GM18507 (cell line): ENCODE results near the gene PLAGL1.
"Not testable (repeated sequence)": the region's sequence is repeated elsewhere in the genome, so short reads cannot be mapped to it uniquely, and the experiment has no call there.

Experiments
- DNase-seq: peaks from one replicate; pipeline ENCODE4 v3.0.0; 2011; ENCODE audit warnings: low read depth; ENCODE audit not compliant: insufficient read length; ENCODE audit errors: extremely low spot score
- FAIRE-seq: peaks from 2 replicates; lab custom pipeline; 2011; peaks lifted over from hg19 to GRCh38; lab: Jason Lieb, UNC

Gene PLAGL1

DNA sequence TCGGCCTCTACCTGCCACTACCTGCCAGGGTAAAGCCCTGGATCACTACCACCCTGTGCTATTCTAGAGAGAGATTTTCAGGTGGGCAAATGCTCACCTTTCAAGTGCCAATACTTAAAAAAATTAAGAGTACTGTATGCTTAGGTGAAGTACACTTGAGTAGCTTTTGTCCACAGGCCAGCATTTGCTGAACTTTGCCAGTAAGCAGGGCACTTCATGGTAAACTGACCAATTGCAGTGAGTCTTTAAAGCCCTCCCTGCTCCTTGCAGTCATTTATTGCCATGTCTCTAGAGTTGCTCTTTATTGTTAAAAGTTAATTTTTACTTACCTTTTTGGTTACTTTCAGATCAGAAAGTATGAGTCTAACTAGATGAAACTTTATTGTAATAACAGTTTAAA is 58.5 kb downstream of the PLAGL1 start:
- FAIRE-seq: no peak
- no peak for DNase-seq

DNA sequence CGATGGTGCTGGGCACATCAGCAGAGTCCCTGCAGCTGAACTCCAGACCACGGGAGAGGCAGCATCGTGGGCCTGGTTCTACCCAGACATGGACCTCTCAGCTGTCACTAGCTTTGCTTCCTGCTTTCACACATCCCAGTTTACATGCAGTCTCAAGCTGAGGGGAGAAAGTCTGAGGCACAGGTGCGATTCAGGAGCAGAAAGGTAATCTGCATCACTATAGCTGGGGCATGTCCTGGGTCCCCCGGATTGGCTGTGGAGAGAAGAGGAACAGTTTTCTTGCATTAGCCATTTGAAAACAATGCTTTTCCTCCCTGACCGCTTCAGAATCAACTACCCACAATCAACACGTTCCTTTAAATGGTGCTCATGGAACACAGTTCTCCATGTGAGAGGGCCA is 59.9 kb downstream of the PLAGL1 start:
- DNase-seq (no peak), FAIRE-seq (no peak)

DNA sequence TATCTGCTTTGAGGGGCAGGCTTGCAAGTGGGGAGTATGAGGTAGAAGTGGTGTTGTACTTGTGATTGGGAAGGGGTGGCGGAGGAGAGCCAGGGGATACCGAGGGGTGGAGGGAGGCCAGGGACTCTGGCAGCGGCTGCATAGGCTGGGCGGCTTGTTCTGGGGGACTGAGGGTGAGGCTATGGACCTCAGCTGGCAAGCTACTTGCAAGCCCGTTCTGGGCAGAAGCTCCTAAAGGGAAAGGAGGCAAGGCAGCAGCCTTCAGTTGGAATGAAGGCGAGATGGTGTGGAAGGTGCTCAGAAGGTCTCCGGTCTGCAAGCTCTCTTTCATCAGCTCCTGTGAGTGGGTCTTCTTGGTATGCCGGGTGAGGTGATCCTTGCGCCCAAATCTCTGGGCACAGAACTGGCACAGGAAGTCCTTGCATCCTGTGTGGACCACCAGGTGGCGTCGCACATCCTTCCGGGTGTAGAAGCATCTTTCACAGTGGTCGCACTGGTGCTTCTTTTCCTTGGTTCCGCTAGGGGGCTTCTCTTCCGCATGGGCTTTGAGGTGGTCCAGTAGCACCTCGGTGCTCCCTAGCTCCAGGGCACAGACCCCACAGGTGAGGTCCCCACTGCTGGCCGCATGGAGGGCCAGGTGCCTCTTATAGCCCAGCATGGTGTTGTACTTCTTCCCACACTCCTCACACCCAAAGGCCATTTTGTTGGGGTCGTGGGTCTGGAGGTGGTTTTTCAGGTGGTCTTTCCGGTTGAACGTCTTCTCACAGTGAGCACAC is 66.0 kb downstream of the PLAGL1 start:
- peak; percentile 73 for FAIRE-seq
- DNase-seq: peak; percentile 20

DNA sequence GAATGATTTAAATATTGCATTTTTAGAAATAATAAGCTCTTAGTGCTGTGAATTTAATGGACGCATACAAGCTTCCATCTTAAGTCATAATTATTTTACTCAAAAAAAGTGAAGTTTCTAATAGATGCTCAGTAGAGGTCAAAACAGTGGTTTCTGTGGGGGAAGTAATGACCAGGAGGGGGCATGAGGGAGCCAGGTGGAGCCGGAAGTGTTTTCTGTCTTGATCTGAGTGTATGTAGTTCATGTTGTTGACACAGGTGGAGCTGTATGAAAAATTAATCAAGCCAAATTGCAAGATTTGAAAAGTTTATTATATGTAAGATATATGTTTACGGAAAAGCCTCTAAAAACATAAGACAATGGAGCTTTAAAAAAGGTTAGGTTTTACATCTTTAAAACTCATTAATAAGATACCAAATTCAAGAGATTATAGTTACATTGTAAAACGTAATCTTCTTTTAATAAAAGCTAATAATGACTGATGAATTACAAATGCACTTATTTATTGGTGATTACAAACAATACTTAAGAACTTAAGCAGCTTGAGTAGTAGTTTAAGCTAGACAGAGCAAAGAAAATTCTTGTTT is 68.0 kb downstream of the PLAGL1 start:
- FAIRE-seq: peak; percentile 87
- DNase-seq: peak; percentile 64

DNA sequence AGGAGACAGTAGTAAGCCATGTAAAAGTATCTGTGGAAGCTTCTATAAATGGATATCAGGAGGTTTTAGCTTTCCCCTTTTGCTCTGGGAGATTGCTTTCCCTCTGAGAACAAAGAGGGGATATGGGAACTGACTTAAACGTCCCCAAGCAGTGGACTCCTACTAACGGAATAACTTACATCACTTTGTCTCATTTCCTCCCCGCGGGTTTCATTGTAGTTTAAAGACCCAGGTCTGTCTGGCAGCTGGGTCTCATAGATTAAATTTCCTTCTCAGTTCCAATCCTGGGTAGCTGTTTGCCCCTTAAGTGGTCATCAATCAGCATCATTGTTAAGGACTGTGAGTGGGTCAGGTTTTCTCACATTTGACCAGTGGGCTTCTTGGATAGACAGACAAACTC is 68.7 kb downstream of the PLAGL1 start:
- no peak for DNase-seq
- FAIRE-seq: no peak

DNA sequence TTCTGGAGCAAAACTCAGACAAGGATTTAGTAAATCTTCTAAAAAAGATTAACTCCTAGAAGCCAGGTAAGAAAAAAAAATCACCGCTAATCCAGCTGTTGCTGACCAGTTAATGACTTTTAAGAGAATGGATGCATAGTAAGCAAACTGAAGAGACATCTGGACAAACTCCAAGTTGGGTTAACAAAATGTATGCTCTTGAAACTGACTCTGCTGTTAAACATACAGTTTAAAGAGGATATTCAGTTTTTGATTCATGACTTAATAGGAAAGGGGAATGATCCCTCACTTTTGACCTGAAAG is 70.4 kb downstream of the PLAGL1 start:
- FAIRE-seq: no peak

DNA sequence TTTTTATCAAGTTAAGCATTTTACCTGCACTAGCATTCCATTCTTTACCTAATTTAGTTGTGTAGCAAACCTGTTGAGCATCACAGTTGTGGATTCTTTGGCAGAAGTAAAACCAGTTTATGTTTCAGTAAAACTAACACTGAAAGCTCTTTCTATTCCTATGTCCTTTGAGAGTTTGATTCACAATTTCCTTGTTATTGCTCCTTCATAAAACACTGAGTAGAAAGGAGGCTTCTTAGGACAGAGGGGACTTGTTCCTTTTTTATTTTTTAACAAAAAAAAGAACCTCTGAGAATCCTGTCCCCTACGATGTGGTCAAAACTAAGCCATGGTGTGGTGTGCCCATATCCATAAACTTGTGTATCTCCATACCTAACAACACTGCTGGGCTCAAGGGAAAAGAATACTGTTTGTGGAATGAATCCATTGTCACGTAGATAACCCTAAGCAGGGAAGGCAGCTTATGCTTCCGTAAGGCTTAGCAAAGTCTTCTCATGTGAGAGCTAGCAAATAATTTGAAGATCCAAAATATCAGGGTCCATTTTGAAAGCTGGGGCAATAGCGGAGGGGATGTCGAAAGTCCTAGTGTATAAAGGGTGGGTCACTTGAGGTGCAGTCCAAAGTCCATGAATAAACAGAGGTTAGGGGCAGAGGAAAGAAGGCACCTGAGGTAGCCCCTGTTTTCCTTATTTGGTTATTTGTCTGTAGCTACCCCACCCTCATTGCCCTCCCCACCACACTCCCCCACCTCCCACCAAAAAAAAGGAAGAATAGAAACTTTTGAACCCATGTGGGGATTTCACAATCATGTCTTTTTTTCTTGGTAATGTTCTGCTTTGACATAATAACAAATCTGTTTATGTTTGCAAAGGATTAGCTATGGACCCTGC is 71.0 kb downstream of the PLAGL1 start:
- FAIRE-seq (no peak), DNase-seq (no peak)

More for the DNA sequence above, 70.4 kb downstream of the PLAGL1 start:
- DNase-seq: no peak

DNA sequence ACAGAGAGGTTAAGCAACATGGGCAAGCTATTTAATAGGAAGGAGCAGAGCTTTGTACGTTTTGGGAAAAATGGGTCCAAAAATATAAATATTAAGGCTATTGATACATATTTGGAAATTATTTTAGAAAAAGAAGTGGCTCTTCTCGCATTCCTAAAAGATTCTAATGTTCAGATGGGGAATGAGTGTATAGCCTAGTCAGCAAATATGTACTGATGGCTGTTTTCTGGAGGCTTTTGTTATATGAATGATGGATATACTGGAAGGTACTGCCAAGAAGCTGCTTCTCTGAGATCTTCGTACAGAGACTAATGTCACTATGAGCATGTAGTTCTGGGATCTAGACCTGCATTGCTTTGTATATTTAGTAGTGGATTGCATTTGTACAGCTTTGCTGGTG is 71.7 kb downstream of the PLAGL1 start:
- no peak for DNase-seq
- FAIRE-seq: no peak

DNA sequence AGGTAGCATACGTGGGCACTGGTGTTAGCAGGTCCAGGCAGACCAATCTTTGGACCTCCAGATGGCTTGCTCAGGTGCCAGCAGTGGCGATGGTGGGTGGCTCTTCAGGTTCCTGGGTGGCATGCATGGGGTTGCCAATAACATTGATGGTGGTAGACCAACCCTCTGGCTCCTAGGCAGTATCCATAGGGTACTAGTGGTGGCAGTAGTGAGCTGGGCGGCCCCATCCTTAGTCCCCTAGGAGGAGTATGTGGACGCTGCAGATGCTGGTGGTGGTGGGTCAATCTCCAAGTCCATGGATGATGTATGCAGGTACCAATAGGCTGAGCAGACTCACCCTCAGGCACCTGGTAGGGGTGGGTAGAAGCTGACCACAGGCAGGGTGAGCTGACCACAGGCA is 73.2 kb downstream of the PLAGL1 start:
- DNase-seq: no peak
- no peak for FAIRE-seq

DNA sequence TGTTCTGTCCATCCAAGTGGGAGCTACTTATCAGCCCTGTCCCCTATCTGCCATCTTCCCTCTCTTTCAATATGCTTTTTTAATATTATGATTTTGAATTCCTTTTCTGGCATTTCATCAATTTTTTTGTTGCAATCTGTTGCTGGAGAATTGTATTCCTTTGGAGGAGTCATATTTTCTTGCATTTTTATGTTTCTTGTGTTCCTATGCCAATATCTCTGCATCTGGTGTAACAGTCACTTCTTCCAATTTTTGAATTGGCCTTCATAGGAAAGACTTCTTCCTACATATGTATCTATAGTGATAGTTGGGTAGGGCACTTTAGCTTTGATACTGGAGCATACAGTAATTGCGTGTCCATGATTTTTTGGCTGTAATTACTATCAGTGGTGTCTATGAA is 73.7 kb downstream of the PLAGL1 start:
- DNase-seq: no peak
- FAIRE-seq: no peak

DNA sequence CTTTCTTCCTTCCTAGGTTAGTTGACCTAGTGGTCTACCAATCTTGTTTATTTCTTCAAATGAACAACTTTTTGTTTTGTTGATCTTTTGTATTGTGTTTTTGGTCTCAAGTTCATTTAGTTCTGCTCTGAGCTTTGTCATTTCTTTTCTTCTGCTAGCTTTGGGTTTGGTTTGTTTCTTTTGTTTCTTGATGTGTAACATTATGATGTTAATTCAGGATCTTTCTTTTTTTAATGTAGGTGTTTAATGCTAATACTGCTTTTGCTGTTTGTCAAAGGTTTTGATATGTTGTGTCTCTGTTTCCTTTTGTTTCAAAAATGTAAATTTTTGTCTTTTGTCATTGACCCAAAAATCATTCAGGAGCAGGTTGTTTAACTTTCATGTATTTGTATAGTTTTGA is 78.1 kb downstream of the PLAGL1 start:
- DNase-seq (no peak), FAIRE-seq (no peak)

DNA sequence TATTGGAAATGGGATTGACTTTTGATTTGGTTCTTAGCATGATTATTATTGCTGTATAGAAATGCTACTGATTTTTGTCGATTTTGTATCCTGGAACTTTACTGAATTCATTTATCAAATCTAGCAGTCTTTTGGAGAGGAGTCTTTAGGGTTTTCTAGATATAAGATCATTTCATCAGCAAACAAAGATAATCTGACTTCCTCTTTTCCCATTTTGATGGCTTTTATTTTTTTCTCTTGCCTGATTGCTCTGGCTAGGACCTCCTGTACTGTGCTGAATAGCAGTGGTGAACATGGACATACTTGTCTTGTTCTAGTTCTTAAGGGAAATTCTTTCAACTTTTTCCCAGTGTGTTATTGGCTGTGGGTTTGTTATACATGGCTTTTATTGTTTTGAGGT is 79.2 kb downstream of the PLAGL1 start:
- DNase-seq (no peak), FAIRE-seq (no peak)

DNA sequence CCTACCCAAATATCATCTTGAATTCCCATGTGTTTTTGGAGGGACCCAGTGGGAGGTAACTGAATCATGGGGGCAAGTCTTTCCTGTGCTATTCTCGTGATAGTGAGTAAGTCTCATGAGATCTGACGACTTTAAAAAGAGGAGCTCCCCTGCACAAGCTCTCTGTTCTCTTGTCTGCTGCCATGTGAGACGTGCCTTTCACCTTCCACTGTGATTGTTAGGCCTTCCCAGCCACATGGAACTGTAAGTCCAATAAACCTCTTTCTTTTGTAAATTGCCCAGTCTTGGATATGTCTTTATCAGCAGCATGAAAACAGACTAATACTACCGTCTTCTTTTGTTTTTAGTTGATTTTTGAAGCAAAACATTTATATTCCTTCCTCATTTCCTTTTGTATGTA is 91.0 kb downstream of the PLAGL1 start:
- not testable (repeated sequence) for DNase-seq, FAIRE-seq

DNA sequence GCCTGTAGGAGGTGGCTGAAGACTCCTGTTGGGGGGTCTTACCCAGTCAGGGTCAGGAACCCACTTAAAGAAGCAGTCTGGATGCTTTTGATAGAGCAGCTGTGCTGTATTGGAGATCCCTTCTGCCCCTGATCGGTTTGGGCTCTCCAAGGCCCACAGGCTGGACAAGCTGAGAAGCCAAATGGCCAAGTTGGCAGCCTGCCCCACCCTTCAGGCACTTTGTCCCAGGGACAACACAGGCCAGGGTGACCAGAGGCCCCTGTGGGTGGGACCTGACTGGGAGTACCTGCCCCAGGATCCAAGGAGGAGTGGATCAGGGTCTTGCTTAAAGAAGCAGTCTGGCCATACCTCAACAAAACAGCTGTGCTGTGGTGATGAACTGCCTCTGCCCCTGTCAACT is 95.4 kb downstream of the PLAGL1 start:
- FAIRE-seq (no peak), DNase-seq (no peak)

DNA sequence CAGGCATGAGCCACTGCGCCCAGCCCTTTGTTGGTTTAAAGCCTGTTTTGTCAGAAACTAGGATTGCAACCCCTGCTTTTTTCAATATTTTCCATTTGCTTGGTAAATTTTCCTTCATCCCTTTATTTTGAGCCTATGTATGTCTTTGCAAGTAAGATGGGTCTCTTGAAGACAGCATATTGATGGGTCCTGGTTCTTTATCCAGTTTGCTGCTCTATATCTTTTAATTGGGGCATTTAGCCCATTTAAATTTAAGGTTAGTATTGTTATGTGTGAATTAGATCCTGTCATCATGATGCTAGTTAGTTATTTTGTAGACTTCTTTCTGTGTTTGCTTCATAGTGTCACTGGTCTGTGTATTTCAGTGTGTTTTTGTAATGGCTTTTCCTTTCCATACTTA is 97.0 kb downstream of the PLAGL1 start:
- DNase-seq (no peak), FAIRE-seq (no peak)

DNA sequence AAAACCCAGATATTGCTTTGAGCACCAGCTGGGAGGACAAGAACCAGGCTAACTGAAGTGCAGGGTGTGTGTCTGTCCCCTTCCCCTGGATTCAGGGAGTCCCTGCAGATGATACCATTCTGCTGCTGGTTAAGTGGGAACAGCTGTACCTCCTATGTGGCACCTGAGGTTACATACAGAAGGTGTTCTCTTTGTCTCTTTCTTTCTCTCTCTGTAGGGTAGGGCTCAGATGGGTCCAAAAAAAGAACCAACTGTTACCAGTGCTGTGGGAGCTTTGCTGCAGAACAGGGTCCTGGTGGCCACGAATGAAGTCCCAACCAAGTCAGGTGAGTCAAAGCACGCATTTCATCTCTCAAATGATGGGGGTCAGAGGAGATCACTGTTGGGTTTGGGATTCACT is 105.2 kb downstream of the PLAGL1 start:
- FAIRE-seq: no peak
- no peak for DNase-seq

DNA sequence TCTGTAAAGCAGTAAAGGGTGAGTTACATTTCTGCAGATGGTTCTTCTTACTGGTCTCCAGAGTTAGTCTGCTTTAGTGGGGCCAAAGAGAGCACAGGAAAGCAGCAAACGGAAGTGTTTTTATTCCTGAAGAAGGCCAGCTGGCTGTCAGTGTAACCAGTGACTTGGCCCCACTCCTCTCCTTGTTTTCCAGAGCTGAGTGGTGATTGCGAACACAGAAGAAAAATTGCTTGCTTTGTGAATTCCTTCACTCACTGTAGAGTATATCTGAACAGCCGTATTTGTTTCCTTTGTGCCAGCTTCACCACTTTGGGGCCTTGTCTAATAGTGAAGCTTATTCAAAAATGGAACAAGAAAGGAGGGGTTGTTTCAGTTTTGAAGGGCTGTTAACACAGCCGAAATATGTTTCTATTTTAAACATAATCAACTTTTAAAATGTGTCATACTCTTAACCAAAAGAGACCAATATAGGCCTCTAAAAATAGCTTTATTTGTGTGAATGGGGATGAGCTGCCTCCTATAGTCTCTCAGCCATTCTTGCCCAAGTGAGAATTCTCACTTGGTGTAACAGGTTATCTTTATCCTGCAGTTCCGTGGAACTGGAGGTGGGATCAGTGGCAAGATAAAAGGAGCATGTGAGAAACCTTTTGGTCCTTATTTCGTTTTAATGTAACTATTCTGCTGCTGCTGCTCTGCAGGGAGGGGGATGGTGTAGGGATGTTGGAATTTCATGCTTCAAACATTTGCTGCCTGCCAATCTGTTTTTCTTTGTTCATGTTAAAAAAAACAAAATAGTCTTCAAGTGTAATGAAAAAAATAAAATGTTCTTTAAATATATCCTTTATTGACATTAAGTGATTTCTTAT is 105.9 kb downstream of the PLAGL1 start:
- peak; percentile 83 for FAIRE-seq
- DNase-seq: peak; percentile 20

DNA sequence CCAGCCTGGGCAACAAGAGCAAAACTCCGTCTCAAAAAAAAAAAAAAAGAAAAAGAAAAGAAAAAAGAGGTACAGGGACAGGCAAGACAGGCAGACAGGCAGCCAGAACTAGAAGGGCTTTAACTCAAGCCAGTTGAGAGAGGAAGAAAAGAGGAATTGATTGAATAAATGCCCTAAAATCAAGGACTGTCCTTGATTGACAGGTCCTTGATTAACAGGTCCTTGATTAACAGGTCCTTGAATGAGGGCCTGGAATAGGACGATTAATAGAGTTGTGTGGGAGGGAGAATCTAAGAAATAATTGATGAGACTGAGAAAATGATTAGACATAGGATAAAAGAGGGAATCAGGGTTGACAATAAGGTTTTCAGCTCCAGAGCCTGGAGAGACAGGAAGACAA is 107.7 kb downstream of the PLAGL1 start:
- DNase-seq (no peak), FAIRE-seq (no peak)

DNA sequence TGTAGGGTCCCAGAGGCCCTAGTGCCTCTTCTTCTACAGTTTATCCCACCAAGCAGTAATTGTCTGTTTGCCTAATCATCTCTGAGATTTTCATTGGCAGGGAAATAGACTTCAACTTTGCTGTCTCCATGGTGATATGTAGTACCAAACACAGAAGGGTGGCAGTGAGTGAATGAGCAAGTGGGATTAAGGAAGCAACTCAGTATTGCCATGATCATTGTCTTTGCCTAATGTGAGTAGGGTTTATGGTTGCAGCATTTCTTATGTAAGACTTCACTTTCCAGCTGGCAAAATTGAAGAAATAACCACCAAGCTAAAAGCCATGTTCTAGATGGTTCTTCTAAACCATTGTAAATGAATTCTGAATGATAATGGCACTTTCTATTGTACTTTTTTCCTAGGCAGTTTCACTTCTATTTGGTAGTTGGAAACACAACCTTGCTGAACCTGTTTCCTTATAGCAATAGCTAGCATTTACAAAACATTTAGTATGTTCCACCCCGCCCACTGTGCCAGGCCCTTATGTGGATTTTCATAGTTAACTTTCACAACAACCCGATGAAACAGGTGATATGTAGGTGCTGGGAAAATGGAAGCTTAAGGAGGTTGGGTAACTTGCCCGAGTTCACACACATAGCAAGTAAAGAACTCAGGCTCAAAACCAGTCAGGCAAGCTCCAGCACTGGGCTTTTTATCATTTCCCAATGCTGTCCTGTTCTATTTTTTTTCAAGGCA is 111.8 kb downstream of the PLAGL1 start:
- FAIRE-seq: no peak
- no peak for DNase-seq
